HG03135 (cell line): Measurements from ENCODE around the gene MKNK2.
A peak's percentile ranks its signal among the peaks of the same experiment; 100 is the strongest.

Experiments used
- ATAC-seq: cut with Tn5 transposase; IDR thresholded peaks from one replicate; pipeline ENCODE4 v1.9.1; 2021; ENCODE audit warnings: mild to moderate bottlenecking, moderate library complexity; ENCODE audit not compliant: unreplicated experiment

MKNK2 gene

DNA sequence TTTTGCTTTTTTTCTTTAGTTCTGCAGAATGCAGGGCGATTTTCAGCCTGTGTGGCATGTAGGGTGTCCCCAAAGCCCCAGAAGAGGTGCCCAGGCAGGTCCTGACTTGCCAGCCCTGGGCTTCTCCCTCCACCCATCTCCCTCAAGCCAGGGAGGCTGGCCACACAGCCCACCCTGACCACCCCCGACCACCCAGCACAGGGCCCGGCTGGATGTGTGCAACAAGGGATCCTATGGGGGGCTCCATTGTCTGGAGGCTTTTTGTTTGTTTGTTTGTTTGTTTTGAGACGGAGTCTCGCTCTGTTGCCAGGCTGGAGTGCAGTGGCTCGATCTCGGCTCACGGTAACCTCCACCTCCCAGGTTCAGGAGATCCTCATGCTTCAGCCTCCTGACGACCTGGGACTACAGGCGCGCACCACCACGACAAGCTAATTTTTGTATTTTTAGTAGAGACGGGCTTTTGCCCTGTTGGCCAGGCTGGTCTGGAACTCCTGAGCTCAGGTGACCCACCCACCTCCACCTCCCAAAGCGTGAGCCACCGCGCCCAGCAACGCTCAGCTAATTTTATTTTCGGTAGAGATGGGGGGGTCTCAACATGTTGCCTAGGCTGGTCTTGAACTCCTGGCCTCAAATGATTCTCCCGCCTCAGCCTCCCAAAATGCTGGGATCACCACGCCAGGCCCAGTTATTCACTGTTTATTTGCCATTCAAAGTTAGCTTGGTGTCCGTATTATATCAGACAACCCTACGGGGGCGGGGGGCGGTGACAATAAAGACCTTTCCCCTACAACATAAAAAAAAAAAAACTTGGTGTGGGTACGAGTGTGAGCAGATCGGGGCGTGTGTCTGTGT, 7.8 kb upstream of the MKNK2 start:
- ATAC-seq: no peak

DNA sequence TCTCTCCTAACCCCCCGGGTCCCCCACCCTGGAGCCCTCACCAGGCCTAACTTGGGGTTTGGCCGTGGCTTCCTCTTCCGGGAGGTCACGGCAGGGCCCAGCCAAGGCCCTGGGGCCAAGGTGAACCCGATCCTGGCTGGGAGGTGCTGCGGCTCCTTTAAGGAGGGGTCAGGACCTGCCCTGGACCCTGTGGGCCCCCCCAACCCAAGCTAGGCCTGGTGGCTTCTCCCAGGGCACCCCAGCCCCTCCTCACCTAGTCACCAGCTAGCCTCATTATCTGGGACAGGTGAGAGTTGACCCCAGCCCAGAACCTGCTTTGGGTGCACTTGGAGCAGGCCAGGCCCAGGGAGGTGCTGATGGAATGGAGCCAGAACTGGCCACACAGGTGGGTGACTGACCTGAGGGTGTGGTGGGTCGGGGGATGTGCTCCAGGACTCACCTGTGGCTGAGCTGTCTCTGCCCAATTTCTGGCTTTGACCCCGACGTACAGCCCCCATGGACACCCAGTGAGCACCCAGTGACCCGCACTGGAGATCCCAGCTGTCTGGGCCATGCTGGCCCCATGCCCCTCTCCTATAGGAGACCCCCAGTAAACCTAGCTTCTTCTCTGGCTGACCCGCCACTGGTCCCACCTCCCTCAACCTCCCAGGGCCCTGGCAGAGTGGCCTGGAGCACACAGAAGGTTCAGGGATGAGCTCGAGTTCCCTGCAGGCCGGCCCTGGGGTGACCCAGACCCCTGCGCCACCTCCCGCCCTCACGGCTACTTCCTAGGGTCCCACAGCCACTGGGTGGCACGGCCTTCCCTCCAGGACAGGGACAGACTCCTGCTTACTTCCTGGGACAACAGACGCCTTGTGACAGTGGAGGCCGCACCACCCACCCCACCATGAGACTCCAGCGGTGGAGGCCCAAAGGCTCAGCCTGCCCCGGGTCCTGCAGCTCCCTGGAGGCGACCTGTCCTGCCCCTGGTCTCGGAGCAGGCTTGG, 6.7 kb upstream of the MKNK2 start:
- ATAC-seq: no peak

DNA sequence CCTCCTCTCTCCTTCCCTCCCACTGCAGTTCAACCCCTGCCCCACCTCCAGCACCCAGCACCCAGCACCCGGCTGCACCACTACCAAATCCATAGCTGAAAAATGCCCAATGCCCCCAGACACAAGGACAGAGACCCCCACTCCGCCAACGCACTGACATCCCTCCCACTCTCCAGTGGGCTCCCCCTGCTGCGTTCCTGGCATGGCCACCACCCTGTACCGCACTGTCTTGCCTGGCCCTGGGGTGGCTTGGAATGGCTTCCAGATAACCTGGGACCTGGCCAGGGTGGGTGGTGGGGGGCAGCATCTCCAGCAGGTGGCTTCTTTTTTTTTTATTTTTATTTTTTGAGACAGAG, 5.8 kb upstream of the MKNK2 start:
- no peak for ATAC-seq

DNA sequence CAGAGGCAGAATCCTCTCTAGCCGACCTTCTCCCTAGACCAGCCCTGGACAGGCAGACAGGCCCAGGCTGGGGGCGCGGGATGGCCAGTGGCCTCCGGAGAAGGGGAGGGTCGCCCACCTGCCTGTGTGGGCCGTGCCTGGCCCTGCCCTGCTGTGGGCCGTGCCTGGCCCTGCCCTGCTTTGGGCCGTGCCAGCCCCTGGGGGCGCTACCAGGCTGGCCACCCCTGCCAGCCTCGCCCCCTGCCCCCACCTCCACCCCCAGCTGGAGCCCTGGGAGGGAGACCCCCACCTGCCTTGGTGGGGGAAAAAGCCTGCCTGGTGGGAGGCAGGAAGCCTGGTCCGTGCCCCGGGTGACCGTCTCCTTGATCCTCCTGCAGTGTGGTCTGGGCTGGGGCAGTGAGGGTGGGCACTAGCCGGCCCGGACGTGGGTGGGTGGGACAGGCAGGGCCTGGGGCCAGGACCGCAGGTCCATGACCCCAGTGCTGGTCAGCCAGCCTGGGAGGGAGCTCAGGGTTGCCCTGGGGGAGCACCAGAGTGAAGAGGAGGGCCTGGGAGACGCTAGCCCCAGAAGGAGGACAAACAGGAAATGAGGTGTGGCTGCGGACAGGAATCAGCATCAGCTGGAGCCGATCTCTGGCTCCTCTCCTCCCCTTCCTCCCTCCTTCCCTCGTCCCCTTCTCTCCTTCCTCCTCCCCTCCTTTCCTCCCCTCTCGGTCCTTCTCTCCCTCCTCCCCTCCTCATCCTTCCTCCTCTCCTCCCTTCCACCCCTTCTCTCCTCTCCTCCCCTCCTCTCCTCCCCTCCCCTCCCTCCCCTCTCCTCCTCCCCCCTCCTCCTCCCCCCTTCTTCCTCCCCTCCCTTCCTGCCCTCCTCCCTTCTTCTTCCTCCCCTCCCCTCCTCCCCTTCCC, 5.1 kb upstream of the MKNK2 start:
- ATAC-seq: no peak

DNA sequence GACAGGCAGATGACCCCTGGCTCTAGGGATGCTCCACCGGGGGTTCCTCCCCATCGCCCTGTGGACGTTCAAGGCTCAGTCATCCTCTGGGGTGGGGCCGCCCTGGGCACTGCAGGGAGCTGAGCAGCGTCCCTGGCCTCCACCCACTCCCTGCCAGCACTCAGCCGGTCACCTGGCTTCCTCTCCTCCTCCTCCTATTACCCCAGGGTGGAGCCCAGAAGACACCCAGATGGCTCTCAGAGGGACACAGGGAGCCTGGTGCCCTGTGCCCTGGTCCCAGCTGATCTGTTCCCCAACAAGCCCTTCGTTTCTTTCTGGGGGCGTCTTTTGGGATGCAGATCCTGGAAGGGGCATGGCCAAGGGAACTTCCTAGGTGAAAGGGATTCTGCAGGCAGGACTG, 3.7 kb upstream of the MKNK2 start:
- no peak for ATAC-seq

DNA sequence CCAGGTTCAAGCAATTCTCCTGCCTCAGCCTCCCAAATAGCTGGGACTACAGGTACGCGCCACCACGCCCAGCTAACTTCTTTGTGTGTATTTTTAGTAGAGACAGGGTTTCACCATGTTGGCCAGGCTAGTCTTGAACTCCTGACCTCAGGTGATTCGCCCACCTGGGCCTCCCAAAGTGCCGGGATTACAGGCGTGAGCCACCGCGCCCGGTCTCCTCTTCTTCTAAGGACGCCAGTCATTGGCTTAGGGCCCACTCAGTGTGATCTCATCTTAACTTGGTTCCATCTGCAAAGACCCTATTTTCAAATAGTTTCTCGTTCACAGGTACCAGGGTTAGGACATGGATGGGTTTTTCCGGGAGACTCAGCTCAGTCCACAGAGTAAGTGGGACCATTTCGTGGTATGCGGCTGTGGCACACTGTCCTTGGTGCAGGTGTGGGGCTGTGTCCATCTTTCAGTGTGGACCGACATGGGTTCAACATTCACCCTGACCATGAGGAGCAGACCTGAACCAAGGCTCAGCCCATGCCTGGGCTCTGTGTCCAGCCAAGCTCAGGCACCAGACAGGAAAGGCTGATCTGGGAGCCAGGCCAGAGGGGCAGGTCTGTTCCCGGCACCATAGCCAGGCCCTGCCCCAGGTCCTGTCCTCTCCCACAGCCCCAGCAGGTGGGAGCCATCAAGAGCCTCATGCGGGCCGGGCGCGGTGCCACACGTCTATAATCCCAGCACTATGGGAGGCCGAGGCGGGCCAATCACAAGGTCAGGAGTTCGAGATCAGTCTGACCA, 2.8 kb upstream of the MKNK2 start:
- ATAC-seq: no peak

DNA sequence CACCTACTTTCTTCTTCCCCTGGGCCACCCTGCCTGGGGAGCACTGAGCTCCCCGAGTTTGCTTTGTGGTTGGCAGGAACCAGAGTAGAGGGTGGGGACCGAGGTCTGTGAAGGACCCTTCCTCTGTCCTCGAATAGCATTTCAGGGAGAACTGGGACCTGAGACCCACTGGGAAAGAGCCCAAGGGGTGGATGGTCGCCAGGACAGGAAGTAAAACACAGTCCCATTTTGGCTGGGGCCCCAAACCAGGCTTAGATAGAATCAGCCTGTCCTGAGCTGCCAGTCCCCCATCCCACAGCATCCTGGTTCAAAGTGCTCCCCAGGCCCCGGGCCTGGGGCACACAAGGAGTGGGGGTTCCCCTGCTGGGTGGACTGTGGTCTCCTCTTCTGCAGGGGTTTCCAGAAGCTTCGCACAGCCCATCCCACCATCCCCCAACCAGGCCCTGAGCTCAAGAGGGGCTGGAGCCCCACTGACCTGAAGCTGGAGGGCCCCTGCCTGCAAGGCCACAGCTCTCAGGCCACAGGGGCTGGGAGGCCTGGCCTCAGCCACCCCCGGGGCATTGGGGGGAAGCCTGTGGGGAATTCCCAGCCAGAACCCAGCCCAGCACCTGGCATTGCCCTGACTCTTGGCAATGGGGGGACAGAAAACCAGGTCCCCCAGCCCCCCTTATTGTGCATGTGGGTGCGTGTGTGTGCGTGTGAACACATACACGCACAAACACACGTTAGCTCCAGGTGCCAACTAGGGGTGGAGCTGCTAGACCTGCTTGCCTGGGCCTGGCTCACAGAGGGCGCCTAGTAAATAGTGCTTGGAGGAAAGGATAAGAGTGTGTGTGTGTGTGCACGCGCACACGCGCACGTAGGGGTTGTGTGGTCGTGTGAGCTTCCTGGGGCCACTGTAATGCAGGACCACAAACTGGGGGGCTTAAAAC, 995 bp upstream of the MKNK2 start:
- ATAC-seq: no peak

DNA sequence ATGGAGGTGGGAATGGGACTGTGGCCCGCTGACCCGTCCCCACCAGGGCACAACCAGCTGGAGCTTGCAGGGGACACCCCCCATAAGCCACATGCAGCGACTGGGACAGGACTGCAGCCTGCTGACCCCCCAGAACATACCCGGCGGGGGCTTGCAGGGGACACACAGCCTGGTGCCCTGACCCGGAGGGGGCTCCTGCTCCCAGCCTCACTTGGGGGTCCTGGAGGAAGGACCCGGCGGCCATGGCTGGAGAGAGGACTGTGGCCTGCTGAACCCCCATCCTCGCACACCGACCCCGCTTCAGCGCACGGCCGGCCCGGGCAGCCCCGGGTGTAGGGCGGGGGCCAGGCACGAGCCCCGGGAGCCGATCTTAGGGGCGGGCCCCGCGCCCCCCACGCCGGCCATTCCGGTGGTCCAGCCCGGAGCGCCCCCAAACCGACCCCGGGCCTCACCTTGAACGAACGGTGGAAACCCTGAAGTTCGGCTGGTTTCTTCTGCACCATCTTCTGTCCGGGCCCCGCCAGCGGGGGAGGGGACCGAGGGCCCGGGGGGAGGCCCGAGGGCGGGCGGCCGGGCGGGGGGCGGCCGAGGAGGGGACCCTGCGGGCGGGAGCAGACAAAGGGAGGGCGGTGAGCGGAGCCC, 574 bp downstream of the MKNK2 start:
- ATAC-seq: peak; percentile 3

DNA sequence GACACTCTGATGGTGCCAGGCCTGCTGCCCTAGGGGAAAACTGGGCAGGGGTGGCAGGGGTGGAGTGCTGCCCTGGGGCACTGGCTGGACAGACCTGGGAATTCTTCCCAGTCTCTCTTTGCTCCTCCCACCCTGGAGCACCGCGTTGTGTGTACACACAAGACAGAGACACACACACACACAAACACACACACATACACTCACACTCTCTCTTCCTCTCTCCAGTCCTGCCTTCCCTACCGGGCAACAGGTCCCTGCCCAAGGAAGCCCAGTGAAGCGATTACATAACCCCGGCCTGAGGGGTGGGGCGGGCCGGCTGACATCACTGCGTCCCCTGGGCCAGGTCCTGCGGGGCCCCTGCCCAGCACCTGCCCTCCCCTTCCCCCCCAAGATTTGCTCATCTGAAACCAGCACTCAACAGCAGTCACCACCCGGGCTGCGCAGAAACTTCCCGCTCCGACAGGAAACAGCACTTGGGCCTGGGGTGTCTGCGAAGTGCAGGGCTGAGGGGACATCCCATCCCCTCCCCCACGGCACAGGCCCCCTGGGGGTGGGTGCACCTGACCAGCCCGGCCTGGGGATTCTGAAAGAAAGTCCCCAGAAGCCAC, 1.2 kb downstream of the MKNK2 start:
- peak; percentile 9 for ATAC-seq

DNA sequence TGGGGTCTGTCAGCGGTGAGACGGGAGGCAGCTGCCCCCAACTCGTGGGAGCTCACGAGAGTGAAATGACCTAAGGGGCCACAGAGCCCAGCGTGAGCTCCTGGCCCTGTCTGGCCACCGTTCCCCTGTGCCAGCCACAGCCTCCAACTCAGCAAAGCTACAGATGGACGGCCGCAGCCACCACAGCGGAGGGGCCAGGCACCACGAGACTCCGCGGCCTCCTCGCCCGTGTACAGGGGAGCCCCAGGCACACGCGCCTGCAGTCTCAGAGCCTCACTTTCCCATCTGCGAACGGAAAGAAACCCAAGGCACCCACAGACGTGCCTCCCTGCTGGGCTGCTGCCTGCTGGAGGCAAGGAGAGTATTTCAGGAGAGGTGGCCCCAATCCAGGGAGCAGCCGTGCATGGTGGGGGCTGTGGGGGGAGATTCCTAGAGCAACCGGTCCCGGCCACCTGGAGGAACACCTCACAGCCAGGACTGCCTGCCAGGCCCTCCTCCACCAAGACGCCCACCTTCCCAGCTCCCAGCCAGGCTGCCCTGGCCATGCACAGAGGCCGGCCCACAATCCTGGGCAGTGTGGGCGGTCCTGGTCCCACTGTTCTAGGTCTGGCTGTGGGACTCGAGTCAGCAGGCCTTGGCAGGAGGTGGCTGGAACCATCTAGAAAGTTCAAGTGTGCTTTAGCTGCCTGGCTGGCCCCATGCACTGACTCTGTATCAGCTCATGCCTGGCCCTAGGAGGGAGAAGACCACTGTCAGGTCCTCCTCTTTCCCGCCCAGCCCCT, 1.9 kb downstream of the MKNK2 start:
- no peak for ATAC-seq

DNA sequence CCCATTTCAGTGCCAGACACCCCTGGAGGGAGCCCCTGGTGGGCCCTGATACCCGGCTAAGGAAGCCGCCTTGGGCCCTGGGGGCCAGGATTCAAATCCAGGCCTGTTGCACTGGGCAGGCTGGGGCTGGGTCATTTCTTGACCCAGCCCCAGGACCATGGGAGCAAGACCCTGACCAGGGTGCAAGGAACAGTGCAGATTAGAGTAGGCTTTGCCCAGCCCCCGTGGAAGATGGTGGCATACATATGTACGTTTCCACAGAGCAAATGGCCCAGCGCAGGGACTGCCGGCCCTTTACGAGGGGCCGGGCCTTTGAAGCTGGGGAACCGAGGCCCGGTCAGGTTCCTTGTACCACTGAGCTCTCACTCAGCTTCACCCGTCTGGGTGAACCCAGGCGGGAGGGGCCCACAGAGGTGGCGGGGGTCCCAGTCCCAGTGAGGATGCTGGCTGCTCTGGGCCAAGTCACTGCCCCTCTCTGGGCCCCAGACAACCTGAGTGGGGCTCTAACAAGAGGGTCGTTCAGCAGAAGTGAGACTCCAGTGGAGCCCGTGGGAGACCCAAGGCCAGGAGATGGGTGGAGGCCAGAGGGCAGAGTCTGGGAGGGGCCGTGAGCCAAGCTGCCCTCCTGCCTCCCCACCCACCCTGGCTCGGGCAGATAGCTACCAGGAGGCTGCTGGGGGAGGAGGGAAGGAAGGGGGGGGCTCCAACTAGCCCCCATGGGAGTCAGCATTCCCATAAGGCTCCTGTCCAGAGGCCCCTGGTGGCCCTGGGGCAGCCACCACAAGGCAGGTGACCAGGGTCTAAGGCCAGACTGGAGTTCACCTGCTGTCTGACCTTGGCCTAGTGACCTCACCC, 2.7 kb downstream of the MKNK2 start:
- ATAC-seq: no peak

DNA sequence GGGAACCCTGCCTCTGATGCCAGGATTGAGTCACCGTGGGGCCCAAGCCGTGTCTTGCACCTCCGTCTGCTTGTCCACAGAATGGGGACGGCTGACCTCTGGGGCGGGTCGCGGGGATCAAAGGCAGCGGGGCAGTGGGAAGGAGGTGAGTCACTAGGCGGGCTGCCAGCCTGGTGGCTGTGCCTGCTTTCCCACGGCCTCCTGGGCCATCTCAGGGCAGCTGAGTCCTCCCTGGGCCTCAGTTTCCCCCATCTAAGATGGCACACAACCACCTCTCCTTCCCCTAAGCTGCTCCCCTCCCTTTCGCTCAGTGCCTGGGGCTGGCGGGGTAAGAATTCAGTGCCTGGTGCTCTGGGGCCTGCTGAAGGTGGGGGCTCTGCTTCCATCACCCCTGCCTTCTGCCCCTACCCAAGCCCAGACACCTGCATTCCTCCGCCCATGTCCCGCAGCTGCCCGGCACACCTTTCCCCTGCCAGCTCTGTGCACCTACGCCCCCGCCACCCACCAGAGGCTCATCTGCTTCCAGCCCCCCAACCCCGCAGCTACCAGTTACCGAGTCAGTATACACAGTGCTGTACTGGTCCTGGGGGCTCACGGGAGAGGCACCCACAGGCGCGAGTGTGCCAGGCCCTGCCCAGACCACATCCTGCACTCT, 3.5 kb downstream of the MKNK2 start:
- no peak for ATAC-seq

DNA sequence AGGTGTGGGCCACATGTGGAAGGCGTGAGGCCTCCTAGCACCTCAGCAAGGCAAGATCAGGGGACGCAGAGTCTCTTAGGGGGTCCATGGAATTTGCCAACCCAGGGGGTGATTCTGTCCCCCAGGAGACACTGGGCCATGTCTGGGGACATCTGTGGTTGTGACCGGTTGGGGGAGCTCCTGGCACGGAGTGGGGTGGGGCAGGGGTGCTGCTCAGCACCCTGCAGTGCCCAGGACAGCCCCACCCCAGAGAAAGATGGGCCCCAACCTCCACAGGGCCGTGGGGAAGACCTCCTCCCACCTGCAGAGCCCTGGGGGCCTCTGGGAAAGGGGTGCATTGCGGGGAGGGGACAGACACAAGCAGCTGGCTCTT, 4.0 kb downstream of the MKNK2 start:
- ATAC-seq: no peak

DNA sequence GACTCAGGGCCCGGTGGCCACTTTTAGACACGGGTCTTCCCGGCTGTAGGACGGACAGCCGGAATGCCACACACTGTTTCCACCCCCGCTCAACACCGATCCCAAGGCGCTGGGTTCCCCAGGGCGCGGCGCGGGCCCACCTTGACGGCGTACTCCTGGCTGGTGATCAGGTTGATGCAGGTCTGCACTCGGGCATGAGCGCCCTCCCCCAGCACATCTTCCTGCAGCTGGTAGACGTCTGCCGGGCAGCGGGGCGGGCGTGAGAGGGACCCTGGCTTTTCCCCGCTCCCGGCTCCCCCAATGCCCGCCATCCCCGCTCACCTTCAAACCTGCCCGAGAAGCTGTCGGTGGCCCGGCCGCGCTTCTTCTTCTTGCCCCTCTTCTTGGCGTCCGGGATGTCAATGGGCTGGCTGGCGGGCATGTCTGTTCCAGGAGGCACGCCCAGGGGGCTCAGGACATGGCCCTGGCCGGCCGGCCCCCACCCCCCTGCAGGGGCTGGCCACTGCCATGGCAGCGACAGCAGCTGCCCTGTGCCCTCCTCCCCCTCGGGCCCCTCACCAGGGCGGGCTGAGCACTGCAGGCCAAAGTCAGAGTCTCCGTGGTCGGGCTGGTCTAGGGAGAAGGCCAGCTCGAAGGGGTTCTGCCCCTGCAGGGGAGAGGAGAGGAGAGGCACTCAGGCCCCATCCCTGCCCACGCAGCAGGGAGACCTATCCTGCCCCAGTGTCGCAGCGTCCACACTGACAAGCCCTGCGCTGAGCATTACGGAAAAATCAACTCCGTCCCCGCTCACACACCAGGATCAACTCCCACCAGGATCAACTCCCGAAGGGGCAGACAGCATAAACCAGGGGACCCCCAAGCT, 4.8 kb downstream of the MKNK2 start:
- ATAC-seq: no peak

DNA sequence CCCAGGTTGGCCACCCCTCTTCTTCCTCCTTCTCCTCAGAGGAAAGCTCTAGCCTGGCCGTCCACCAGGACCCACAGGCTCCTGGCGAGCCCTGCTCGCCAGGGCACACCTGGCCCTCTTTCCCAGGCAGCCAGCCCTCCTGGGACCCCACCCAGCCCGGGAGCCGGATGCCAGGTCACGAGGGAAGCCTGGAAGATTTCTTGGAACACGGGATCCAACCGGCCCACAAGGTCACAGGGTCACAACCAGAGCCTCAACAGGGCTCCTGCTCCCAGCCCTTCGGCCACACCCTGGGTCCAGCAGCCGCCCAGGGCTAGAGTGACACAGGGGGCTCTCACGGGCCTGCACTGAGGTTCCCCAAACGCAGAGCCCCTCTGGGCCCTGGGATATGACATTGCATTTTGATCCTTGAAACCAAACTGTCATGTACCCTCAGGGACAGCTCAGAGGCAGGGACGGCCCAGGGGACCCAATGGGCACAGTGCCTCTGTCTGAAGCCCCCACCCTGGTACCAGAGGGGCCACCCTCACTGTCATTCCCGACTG, 5.5 kb downstream of the MKNK2 start:
- no peak for ATAC-seq
